ENCODE results near the gene WNT11. TPM values are rescaled to one million over a fixed set of nuclear protein-coding genes. Genes with fewer than 3 reads are reported as not detected.
"Not testable (repeated sequence)": the region's sequence is repeated elsewhere in the genome, so short reads cannot be mapped to it uniquely, and the experiment has no call there.

WNT11 gene
- total RNA-seq, 1 donor from 2014 or later = 3.6 TPM

GRCh38 chr11:76201672-76202412 is 4.5 kb downstream of the WNT11 start:
- H3K27me3 Mint-ChIP-seq (ENCODE audit: unreplicated experiment) = peaks cover 5% of the 10 kb centered on the region
- no peak overlapping the region for H3K4me3 Mint-ChIP-seq (ENCODE audit: unreplicated experiment)
- no peaks in the 10 kb centered on the region for H3K9me3 Mint-ChIP-seq (ENCODE audit: unreplicated experiment)
- H3K27ac Mint-ChIP-seq (ENCODE audit: unreplicated experiment) = no peak overlapping the region
- H3K36me3 Mint-ChIP-seq (ENCODE audit: low read depth, unreplicated experiment) = no peaks in the 10 kb centered on the region
- H3K4me1 Mint-ChIP-seq (ENCODE audit: unreplicated experiment) = peaks cover 12% of the 10 kb centered on the region
- DNase-seq (ENCODE audit: low spot score) = no peak
- TF ChIP-seq, protein P1, sequence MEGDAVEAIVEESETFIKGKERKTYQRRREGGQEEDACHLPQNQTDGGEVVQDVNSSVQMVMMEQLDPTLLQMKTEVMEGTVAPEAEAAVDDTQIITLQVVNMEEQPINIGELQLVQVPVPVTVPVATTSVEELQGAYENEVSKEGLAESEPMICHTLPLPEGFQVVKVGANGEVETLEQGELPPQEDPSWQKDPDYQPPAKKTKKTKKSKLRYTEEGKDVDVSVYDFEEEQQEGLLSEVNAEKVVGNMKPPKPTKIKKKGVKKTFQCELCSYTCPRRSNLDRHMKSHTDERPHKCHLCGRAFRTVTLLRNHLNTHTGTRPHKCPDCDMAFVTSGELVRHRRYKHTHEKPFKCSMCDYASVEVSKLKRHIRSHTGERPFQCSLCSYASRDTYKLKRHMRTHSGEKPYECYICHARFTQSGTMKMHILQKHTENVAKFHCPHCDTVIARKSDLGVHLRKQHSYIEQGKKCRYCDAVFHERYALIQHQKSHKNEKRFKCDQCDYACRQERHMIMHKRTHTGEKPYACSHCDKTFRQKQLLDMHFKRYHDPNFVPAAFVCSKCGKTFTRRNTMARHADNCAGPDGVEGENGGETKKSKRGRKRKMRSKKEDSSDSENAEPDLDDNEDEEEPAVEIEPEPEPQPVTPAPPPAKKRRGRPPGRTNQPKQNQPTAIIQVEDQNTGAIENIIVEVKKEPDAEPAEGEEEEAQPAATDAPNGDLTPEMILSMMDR (IDR thresholded peaks at IDR 0.05; ENCODE audit: unreplicated experiment) = no peak

DNA sequence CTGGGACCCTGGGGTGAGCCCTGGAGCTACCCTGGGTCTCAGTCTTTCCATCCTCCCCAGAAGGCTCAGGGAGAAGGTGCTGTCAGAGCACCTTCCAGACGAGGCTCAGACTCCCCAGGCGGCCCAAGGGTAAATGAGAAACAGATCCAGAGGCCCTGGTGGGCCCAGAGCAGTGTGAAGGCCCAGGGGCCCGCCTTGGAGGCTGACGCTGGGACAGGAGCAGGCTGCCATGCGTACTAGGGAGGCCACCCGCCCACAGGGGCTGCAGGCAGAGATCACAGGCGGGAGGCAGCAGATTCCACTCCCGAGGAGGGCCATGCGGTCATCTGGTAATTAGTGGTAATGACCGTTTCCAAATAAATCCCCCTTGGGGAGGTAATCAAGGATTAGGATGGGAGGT is 5.2 kb downstream of the WNT11 start:
- TF ChIP-seq, protein P1 (IDR thresholded peaks at IDR 0.05; ENCODE audit: unreplicated experiment) = no peak
- Mint-ChIP-seq H3K9me3 (ENCODE audit: unreplicated experiment) (no peaks in the 10 kb centered on the region), H3K4me1 (ENCODE audit: unreplicated experiment) (peaks cover 12% of the 10 kb centered on the region), H3K4me3 (ENCODE audit: unreplicated experiment) (no peak overlapping the region), H3K27ac (ENCODE audit: unreplicated experiment) (no peak overlapping the region), H3K27me3 (ENCODE audit: unreplicated experiment) (peaks cover 6% of the 10 kb centered on the region), H3K36me3 (ENCODE audit: low read depth, unreplicated experiment) (no peaks in the 10 kb centered on the region)
- DNase-seq (ENCODE audit: low spot score) = no peak

GRCh38 chr11:76200006-76200940 is 6.0 kb downstream of the WNT11 start:
- Mint-ChIP-seq H3K36me3 (ENCODE audit: low read depth, unreplicated experiment) (no peaks in the 10 kb centered on the region), H3K4me1 (ENCODE audit: unreplicated experiment) (peaks cover 5% of the 10 kb centered on the region), H3K27me3 (ENCODE audit: unreplicated experiment) (peaks cover 4% of the 10 kb centered on the region), H3K27ac (ENCODE audit: unreplicated experiment) (no peak overlapping the region), H3K9me3 (ENCODE audit: unreplicated experiment) (no peaks in the 10 kb centered on the region), H3K4me3 (ENCODE audit: unreplicated experiment) (no peak overlapping the region)
- no peak for DNase-seq (ENCODE audit: low spot score)
- TF ChIP-seq, protein P1 (IDR thresholded peaks at IDR 0.05; ENCODE audit: unreplicated experiment) = no peak

GRCh38 chr11:76198691-76199090 is 7.6 kb downstream of the WNT11 start:
- not testable (repeated sequence) for H3K36me3 Mint-ChIP-seq (ENCODE audit: low read depth, unreplicated experiment); H3K4me1 Mint-ChIP-seq (ENCODE audit: unreplicated experiment); H3K9me3 Mint-ChIP-seq (ENCODE audit: unreplicated experiment); DNase-seq (ENCODE audit: low spot score); H3K27me3 Mint-ChIP-seq (ENCODE audit: unreplicated experiment); H3K4me3 Mint-ChIP-seq (ENCODE audit: unreplicated experiment); H3K27ac Mint-ChIP-seq (ENCODE audit: unreplicated experiment)

DNA sequence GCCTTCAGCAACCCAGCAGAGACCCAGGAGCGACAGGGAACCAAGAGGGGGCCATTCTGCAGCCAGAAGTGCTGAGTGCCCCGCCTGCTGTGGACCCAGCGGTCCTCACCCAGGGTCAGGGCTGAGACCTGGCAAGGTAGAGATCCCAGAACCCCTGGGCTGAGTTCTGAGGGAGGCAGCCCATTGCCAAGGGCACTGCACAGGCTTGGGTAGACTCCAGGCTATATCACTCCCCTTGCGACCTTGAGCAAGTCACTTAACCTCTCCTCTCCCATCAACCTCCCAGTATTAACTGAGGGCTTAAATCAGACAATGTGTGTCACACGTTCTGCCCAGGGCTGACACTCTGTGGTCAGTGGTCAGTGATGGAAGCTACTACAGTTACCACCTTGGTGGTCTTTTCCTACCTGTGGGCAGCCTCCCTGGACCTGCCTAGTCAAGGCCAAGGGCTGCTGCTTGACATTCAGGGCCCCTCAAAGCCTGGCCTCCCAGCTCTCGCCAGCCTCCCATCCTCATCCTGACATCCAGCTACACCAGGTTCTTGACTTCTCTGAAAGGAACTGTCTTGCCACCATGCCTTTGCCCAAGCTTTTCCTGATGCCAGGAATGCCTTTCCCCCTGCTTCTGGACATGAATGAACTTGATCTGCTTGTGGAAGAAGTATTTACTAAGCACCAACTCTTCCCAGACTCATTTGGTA is 8.2 kb downstream of the WNT11 start:
- TF ChIP-seq, protein P1 (IDR thresholded peaks at IDR 0.05; ENCODE audit: unreplicated experiment) = no peak
- H3K4me3 Mint-ChIP-seq (ENCODE audit: unreplicated experiment) = no peak overlapping the region
- no peaks in the 10 kb centered on the region for H3K4me1 Mint-ChIP-seq (ENCODE audit: unreplicated experiment)
- no peaks in the 10 kb centered on the region for H3K9me3 Mint-ChIP-seq (ENCODE audit: unreplicated experiment)
- no peaks in the 10 kb centered on the region for H3K36me3 Mint-ChIP-seq (ENCODE audit: low read depth, unreplicated experiment)
- no peak for DNase-seq (ENCODE audit: low spot score)
- no peak overlapping the region for H3K27ac Mint-ChIP-seq (ENCODE audit: unreplicated experiment)
- H3K27me3 Mint-ChIP-seq (ENCODE audit: unreplicated experiment) = peaks cover 4% of the 10 kb centered on the region
